Right lung (tissue), 5 donors: ENCODE data around the gene U2AF1. TPM values are rescaled to one million over a fixed set of nuclear protein-coding genes. Genes with fewer than 3 reads are reported as not detected.
"Not testable (repeated sequence)": the region's sequence is repeated elsewhere in the genome, so short reads cannot be mapped to it uniquely, and the experiment has no call there.

Experiments
- DNase-seq, 2 donors: peaks; one replicate each; pipeline ENCODE4 v3.0.0-alpha.2; 2013
- polyA plus RNA-seq, 5 donors: library from polyadenylated mRNA; unstranded; fragments of 120-200 nt; gene quantifications; one replicate each; pipeline versions ENCODE4 v1.2.1 to v1.2.3, GENCODE V29; 2013; ENCODE audit warnings: inconsistent platforms in 1 of 5, low replicate concordance in 1 of 5; ENCODE audit not compliant: insufficient read length in 5 of 5, insufficient read depth in 1 of 5

The U2AF1 gene
- polyA plus RNA-seq, 5 donors, result 30.1 to 68.2 (median 66.0) TPM

- DNase-seq, result not testable (repeated sequence)
Observed at GRCh38 chr21:43090947-43091346, 16.4 kb downstream of the U2AF1 start.

GRCh38 chr21:43089463-43089862, 17.9 kb downstream of the U2AF1 start:
- DNase-seq, result not testable (repeated sequence)

DNA sequence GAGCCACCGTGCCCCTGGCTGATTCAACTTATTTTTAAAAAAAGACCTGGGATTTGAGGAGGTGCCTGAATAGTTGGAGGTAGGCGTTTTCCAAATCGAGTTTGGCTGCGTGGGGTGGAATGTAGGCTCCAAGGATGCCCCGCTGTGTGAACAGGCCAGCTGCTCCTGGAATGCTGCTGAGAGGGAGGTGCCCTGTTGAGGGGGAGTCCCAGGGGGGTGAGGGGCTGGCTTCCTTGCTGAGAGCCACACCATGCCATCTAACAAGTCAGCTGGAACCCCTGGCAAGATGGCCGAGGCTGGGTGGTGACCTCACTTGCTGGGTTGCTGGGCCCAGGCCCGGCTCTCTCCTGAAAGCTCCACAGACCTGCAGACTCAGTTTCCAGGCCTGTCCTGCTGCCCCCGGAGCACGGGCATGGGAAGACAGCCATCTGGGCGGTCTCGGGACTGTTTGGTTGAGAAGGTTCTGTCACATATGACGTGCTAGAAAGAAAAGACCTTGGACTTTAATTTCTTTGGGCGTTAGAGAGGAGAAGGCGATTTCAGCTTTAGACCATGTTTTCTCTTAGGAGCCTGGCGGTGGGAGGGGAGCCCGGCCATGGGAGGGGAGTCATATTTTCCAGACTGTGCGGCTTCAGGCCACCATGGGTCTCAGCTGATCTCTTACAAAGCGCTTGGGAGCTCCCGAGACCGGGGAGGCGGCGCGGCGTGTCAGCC, 24.6 kb downstream of the U2AF1 start:
- DNase-seq, result not testable (repeated sequence)

- not testable (repeated sequence) for DNase-seq
Observed at GRCh38 chr21:43076643-43077042, 30.7 kb downstream of the U2AF1 start.

DNA sequence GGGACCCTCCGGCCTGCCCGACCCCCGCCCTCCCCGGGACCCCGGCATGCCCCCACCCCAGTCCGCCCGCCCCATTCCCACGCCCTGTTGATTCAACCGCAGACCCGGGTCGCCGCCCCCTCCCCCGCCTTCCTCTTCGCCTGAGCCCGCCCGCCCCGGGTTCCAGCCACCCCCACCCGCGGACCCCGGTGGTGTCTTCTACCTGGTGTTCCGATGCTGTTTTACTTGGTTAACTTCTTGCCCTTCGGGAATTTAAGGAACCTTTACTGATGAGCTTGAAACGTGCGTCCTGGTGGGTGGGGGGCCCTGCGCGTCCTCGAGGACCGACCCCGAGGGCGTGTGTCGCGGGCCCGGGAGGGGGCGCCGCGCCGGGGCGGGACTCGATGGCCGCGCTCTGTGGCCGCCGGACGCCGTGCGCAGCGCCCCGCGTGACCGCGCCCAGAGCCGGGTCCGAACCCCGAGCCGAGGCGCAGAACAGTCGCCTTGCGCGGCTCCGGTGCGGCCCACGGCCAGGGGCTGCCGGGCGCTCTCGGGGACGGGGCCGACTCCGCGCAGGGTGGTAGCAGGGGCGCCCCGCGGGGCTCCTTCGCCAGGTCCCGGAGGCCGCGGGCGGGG, 31.2 kb downstream of the U2AF1 start:
- not testable (repeated sequence) for DNase-seq

DNA sequence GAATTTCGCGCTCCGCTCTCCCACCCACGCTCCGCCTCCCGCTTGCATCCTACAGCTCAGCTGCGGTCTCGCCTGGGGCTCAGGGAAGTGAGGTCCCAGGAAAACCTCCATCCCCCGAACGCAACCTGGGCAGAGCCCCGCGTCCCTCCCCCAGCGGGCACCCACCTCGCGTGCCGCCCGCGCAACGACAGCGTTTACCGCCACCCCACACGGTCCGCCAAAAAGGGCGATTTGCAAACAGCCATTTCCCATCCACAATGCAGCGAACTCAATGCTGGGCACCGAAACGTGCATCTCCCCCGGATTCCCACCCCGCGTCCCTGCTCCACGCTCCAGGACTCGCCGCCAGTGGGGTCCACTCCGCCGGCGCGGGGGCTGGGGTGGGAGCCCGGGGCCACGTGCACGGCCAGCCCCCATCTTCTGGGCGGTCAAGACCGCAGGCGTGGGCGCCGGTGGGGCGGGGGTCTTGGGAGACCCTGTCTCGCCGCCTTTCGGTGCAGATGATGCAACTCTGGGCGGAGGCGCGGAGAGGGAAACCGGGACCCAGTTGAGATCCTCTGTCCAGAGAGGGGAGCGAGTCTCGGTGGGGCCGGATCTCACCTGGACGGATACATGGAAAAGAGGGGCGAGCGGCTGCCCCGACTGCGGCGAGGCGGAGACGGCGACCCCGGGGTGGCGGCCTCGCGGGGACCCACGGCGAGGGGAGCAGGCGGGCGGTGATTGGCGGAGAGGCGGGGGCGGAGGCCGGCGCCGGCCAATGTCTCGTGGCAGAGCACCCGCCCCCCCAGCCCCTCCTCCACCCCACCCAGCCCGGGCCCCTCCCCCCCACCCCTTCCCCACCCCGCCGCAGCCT, 32.0 kb downstream of the U2AF1 start, which contains the start of gene CBS:
Gene CBS, minus strand, starts transcription at position 666 of the 853 bp plus-strand sequence. CDS start 3,642 bp downstream, outside the sequence.
- DNase-seq, result not testable (repeated sequence)

- not testable (repeated sequence) for DNase-seq
Observed at GRCh38 chr21:43074401-43075169, 32.8 kb downstream of the U2AF1 start.

- not testable (repeated sequence) for DNase-seq
Observed at GRCh38 chr21:43072742-43073141, 34.6 kb downstream of the U2AF1 start.

DNA sequence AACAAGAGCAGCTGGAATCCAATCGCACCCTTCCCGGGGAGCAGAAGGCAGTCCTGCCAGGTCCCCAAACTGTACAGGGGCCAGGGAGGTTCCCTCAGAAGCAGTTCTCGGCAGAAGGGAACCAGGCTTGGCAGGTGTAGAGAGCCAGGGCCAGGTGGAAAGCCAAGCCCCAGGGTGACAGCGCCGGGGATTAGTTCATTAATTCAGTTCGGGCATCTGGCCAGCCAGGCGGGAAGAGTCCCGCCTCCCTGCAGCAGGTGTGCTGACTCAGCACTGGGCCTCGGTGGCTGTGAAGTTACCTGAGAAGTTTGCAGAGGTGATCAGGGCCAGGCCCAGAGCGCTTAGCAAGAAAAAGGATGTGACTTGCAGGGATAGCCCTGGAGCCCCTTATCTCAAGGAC, 37.7 kb downstream of the U2AF1 start:
- DNase-seq, result not testable (repeated sequence)

- not testable (repeated sequence) for DNase-seq
Observed at GRCh38 chr21:43068065-43068464, 39.3 kb downstream of the U2AF1 start.

DNA sequence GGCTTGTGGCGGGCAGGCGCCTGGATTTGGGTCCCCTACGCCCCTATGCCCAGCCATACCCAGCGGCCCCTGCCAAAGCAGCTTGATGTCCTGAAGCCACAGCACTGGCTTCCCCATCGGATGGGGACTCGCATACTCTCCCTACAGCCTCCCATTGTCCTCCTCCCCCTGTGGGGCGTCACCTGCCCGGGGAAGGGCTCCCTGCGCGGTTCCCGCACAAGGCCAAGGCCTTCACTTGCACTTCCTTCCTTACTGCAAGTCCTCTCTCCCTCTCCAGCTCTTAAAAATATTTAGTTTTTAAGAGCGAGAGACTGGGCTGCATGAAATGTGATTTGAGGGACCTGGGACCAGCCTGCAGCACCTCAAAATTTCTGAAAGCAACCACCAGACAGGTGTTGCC, 40.7 kb downstream of the U2AF1 start:
- DNase-seq, result not testable (repeated sequence)

- not testable (repeated sequence) for DNase-seq
Observed at GRCh38 chr21:43065991-43066390, 41.4 kb downstream of the U2AF1 start.

DNA sequence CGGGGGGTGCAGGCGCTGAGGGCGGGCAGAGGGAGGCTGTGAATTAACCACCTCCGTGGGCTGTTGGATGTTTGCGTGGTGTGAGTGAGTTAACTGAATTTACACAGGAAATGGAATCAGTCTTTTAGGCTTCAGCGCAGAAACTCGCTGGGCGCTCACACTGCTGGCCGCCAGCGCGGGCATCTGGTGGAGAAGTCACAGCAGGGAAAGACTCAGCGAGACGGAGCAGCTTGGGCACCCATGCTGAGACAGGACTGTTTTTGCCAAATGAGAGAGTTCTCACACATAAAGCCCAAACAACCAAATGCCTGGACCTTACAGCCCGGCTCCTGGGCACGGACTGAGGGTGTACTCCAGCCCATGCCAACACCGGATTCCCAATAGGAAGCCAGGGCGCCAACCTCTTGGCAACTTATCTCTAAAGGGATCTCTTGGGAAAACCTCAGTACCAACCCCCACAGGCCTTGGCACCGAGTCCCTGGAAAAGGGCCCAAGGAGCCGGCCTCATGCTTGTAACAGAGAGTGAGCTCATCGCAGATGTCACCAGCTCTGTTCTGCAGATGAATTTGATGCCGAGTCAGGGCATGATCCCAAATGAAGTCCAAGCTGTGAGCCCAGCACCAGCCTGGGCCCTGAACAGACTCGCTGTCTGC, 43.0 kb downstream of the U2AF1 start:
- DNase-seq, result not testable (repeated sequence)

DNA sequence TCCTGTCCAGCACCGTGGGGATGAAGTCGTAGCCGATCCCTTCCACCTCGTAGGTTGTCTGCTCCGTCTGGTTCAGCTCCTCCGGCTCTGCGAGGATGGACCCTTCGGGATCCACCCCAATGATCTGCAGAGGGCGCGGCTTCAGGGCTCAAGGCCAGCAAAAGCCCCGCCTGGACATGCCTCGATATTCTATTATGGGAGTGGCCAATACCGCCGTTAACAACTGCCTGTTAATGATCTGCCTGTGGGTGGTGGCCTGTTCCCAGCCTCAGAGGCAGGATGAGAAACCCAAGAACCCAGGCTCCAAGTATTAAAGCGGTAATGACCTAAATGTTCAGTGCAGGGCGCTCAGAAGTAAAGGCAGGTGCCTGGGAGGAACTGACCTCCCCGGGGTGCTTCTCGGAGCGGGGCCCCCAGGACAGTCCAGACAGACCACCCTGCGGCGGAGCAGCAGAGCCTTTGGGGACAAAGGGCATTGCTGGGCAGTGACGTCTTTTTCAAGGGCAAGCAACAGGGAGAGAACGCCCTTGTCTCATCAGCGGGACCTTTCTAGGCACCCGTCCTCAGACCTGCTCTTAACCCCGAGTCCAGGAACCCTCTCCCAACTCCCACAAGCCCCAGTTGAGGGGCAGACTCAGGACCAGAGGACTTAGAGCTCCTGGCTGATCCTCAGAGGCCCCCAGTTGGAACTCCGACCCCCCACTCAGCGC, 44.3 kb downstream of the U2AF1 start:
- DNase-seq, result not testable (repeated sequence)

GRCh38 chr21:43053112-43053511, 54.3 kb downstream of the U2AF1 start:
- not testable (repeated sequence) for DNase-seq

GRCh38 chr21:43045876-43046821, 61.2 kb downstream of the U2AF1 start:
- DNase-seq, result not testable (repeated sequence)

DNA sequence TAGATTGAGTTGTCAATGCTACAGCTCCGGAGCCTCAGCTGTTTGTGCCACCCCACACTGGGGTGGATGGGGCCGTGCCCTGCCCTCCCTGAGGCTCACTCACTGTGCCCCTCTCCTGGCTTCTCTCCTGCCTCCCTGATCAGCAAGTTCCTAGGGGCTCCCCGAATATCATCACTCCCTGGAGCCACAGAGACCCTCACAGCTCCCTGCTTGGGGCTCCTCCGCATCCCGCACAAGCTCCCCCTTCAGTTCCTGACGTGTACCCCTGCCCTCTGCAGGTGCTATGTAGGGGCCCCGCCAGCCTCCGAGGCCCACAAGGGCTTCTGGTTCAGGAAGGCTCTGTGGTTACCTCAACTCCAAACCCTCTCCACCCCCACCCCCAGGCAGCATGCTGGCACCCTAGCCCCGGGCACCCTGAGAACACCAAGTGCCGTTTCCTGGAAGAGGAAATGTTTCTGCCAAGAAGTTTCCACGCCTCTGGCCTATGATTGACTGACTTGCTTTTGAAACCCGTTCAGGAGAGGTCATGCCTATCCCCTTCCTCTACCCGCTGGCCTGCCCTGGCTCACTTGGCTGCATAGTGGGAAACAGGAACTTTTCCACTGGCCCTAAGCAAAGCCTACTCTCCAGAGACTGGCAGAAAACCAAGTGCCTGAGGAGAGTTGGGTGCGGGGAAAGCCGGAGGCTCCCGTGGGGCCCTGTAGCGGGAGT, 62.0 kb downstream of the U2AF1 start:
- DNase-seq, result not testable (repeated sequence)

DNA sequence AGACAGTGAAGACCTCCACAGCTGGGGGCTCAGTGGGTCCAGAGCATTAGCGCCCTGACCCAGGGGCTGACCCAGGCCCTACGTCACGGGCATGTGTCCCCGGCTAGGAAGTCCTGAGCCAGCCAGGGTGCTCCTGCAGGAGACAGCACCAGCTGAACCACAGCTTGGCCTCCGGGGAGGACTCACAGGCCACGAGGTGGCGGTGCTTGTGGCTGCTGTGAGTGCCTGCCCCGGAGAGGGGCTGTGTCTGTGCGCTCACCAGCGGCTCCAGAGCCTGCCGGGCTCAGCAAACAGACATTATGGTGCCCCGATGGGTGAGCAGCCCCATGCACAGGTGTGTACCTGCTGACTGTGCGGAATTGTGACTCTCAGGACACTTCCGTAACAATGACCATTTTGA, 62.8 kb downstream of the U2AF1 start:
- not testable (repeated sequence) for DNase-seq
